HuH-7 (cell line): ENCODE measurements around the gene GRAPL.
"Not testable (repeated sequence)": the region's sequence is repeated elsewhere in the genome, so short reads cannot be mapped to it uniquely, and the experiment has no call there.

Experiments
- DNase-seq: peaks from one replicate; pipeline ENCODE4 v3.0.0; 2011; ENCODE audit warnings: low spot score

GRAPL gene

DNA sequence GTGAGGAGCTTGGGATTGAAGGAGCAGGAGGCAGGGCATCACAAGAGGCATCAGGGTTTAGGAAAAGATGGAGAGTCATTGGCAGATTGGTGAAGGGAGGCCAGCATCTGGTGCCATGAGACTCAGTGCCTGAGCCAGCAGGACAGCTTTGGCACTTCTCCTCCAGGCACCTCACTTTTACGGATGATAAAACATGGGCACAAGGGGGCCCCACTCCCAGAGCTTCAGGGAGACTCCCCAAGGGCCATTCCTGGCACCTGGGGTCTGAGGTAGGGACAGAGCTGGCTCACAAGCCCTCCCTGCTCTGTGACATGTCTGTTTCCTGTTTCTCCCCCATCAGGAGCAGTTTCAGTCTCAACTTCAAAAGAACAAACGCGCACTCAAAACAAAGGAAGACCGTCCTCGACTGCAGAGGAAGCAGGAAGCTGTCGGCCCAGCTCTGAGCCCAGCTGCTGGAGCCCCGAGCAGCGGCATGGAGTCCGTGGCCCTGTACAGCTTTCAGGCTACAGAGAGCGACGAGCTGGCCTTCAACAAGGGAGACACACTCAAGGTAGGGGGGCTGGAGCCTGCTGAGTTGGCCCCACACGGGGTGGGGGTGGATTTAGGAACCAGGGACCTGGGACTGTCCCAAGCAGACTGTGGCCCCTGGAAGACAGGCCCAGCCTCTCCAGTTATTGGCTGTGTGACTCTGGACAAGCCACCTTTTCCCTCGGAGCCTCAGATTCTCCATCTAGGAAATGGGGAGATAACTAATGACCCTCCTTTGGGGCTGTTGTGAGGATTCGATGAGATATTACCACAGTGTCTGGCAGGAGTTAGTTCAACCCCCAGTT lies at the start of gene GRAPL:
TSS of gene GRAPL (plus strand) at position 442 of the 833 bp plus-strand sequence. CDS start at position 473, 31 bp downstream.
- DNase-seq, result not testable (repeated sequence)

DNA sequence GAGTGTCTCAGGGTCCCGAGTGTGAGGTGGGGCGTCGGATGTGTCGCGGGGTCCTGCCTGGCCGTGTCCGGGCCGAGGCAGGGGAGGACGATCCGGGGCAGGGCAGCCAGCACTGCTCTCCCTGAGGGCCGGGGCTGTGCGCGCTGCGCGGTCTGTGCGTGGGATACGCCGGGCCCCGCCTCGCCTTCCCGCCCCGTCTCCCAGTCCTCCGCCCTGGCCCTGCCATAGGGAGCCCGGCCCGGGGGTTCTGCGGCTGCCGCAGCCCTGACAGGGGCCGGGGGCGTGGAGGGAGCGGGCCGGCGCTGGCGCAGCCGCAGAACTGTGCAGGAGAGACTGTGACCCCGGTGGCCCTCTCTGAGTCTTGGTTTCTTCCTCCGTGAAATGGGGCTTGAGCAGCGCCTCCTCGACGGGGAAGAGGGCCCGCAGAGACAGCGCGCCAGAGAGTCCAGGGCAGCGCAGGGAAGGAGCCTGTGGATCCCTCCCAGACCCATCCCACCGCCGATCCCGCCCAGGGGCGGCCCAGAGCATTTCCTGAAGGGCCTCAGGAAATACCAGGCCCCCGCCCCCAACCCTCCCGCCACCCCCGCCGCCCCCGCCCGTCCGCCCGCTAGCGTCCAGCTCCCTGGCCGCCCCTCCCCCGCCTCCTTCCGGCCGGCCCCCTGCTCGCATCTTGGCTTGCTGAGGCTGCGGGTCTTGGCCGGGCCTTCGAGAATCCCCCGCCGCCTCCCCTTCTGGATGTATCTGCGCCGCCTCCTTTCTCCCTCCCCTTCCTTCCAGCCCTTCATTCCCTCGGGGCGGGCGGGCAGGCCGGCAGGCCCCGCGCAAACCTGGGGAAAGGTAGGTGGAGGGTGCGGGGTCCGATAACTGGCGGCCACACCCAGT lies 38.3 kb upstream of the GRAPL start:
- not testable (repeated sequence) for DNase-seq

DNA sequence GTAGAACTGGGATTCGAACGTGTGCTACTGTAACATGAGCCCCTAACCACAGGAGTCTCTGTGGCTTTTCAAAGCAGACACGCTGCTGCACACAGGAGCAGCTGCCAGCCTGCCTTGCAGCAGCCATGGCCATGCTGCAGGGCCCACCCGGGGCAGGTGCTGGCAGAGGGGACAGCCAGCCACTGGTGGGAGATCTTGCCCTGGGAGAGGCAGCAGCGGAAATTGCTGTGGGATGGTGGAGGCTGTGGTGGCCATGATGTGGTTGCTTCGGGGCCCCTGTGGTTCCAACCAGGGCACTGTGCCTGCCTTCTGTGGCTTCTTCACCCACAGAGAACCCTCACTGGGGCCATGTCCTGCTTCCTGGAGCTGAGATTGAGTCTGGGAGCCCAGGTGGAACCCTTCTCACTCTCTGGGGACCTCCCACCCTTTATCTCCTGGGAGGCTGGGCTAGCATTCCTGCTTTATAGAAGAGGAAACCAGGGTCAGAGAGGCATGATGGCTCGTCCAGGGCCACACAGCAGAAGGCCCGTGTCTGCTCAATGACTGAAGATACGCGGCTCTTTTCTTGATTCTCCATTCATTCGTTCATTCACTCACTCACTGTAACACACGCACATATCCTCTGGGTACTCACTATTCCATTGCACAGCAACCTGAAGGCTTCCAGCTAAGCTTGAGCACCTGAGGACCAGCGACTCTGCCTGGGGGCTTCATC lies 37.2 kb upstream of the GRAPL start:
- DNase-seq, result not testable (repeated sequence)

DNA sequence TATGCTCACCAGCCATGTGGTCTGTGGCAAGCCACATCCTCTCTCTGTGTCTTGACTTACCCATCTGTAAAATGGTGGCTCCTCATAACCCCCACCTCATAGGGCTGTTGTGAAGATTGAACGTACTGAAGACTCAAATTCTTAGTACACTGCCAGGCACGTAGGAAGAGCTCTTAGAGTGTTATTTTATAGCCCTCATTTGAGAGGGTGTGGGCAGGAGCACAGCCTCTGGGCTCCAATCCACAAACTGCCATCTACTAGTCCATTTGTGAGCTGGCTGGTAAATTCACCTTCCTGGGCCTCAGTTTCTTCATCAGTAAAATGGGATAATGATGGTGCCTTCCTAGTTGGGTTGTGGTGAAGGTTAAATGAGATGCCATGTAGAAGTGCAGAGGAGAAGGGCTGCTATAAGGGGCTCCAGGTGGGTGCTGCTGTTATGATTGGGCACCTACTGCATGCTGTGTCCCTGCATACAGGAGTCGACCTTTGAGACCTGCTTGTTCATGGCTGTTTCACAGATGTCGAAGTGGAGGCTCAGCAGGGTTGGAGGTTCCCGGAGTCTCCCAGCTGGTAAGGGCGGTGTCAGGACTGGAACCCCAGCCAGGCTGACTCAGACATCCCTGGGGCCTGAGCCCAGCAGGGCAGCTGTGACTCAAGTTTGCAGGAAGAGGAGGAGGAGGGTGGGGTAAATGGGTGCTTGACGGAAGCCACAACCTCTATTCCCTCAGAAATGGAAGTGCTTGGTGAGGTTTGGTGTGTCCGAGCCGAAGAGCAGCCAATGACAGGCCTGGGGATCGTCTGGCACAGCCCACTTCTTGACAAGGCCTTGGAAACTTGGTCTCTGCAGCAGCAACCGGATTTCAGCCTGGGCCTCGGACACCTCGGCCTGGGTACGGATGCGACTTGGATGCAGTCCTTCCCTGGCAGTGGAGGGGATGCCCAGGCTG lies 34.4 kb upstream of the GRAPL start:
- DNase-seq, result not testable (repeated sequence)

DNA sequence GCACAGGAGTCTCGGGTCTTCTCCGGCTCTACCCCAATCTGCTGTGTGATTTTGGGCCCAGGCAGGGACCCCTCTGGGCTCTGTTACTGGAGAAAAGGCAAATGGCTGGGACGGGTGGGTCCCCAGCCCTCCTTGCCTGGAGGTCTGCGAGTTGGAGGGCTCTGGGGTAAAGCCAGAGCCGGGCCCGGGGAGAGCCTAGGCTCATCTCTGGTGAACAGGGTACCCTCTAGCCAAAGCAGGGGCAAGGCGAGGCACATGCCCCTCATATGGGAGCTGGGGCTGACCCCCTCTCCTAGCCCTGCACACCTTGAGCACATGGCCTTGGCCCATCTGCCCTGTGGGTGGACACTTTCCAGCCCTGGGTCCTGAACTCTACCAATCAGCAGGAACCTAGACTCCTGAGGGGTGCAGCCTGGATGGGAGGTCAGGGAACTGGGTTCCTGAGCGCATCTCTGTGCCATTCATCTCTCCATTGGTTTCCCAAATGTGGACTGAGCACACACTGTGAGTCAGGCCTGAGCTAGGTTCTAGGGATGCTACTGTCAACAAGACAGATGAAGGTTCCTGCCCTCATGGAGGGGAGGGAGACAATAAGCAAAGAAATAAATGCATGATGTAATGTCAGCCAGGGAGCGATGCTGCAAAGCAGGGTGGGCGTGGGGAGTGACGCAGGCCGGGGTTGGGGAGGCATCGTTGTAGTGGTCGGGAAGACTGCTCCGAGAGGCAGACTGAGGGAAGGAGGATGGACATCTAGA lies 33.5 kb upstream of the GRAPL start:
- DNase-seq, result not testable (repeated sequence)

DNA sequence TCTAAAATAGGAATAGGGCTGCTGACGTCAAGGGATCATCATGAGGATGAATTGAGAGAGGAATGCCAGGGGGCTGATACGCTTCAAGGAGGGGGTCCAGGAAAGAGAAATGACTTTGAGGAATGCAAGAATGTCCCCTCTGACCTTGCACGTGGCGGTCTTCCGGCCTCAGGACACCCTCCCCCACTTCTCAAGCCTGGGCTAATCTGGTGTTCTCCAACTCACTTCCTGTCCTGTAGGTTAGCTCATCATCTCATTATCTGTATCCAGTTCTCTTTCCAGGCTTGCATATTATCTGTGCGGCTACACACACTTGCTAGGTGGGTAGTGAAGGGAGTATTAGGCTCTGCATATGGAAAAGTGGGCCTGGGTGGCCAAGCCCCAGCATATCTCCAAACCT lies 18.9 kb upstream of the GRAPL start:
- not testable (repeated sequence) for DNase-seq

DNA sequence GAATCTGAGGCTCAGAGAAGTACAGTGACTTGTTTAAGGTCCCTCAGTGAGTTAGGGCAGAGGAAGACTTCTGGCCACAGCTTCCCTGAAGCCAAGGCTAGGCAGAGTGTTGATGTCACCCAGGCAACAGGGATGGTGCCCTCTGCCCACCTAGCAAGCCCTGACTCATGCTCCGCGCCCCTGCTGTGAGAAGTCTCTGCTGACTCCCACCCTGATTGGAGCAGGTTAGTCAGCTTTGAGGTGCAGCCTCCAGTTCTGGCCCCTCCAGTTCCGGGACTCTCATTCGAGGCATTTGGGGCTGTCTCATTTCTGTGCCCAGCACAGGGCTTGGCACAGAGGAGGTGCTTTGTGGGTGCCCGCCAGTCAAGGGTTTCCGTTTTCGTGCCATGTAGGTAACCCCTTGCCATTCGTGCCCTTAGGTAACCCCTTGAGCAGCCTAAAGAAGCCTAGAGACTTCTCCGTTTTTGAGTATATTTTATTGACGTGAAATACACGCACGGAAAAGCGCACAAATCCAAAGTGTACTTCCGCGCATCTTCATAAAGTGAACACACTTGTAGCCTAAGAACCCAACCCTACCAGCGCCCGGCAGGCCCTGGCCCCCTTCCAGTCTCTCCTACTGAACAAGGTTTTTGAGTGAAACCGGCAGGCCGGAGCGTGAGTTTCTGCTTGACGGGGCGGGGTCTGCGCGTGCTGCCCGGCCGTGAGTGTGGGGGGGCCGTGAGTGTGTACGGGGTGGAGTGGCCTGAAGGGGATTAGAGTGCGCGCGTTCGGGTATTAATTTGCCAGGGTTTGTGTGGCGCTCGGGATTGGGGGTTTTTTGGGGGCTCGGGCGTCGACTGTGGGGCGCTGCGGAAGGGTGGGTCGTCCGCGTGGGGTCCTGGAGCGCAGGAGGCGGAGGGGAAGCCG lies 16.9 kb upstream of the GRAPL start:
- not testable (repeated sequence) for DNase-seq

DNA sequence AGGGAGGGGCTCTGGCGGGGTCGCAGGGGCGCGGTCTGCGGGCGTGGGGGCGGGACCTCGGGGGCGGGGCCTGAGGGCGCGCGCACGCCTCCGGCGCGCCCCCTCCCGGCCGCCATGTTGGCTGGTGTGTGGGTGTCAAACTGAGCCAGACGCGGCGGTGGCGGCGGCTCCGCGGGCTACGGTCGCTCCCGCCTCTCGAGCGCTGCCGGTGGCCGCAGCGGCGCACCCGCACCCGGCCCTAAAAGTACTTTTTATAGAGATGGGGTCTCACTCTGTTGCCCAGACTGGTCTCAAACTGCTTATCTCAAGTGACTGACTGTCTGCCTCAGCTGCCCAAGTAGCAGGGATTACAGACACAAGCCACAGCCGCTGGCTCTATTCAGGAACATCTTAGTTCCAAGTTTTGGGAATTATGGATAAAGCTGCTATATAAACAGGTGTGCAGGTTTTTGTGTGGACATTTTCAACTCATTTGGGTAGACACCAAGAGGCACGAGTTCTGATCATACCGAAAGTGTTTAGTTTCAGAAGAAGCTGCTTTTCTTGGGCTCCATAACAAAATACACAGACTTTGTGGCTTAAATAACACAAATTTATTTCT lies 16.2 kb upstream of the GRAPL start:
- DNase-seq, result not testable (repeated sequence)

DNA sequence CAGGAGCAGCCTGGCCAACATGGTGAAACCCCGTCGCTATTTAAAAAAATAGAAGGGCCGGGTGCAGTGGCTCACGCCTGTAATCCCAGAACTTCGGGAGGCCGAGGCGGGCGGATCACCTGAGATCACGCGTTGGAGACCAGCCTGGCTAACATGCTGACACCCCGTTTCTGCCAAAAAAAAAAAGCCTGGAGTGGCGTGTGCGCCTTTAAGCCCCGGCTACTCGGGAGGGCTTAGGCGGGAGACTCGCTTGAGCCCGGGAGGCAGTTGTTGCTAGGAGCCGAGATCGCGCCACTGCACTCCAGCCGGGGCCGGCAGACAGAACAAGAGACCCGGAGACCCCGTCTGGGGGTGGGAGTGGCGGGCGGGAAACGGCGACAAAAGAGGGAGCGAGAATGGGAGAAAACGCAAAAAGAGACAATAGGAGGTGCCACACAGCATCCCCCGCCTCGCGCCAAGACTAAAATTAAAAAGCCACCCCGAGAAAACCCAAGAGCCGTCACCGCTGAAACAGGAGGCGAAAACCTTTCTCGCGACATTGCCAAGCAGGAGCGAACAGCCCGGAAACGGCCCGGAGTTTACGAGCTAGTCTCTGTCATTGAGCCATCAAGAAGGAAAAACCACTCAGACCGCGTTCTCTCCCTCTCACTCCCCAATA lies 15.5 kb upstream of the GRAPL start:
- DNase-seq, result not testable (repeated sequence)

DNA sequence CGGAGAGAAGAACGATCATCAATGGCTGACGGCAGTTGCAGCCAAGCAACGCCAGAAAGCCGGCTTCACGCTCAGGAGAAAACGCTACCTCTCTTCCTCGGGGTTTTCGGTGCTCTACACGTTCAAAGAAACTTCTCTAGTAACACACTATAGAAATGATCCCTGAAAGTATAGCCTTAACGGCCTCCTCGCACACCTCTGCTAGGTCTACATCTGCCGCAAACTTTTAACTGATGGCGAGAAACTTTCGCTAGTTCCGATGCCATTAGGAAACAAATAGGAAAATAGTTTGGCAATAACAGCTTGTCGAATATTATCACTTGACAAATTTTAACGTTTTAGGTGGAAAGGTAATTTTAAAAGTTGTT lies 14.9 kb upstream of the GRAPL start:
- not testable (repeated sequence) for DNase-seq

DNA sequence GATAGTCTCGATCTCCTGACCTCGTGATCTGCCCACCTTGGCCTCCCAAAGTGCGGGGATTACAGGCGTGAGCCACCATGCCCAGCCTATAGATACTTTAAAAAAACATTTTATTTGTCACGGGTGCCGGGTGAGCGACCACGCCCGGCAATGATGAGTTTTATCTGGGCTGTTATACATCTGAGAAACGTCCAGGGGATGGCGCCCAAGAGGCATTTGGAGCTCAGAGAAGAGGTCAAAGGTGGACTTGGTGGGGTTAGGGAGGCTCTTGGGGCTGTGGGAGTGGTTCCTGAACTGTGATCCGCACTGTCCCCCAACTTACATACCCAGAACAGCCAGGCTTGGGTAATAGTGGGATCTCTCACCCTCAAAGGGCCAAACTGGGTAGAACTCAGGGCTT lies 8.7 kb upstream of the GRAPL start:
- DNase-seq, result not testable (repeated sequence)

DNA sequence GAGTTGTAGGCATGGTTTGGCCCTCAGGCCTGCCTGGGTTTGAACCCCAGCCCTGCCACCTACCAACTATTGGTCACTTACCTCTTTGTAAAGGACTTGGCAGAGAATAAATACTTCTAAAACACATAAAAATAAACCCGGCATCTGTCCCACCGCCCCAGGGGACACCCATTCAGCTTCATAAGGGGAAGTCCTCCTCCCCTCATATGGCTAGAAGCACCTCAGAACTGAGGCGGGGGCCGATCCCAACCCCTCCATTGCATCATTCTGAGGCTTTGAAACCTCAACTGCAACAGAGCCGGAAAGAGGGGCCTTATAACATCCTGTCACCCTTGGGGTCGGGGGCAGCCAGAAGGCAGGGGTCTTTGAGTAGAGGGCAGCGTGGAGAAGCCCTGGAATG lies 2.1 kb upstream of the GRAPL start:
- not testable (repeated sequence) for DNase-seq

DNA sequence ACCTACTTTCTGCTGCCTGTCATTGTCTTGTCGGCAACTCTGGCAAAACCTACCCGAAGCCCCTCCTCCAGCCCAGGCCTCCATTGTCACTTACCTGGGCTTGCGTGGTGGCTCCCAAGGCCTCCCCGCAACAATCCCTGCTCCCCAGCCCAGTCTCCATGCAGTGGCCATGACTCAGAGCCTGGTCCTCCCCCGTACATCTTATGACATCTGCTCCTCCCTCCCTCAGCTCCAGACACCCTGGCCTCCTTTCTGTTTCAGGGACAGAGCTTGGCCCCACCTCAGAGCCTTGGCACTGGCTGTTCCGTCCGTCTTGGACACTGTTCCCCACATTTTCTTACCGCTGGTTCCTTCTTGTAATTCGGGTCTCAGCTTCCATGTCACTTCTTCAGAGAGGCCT lies 2.1 kb downstream of the GRAPL start:
- DNase-seq, result not testable (repeated sequence)

DNA sequence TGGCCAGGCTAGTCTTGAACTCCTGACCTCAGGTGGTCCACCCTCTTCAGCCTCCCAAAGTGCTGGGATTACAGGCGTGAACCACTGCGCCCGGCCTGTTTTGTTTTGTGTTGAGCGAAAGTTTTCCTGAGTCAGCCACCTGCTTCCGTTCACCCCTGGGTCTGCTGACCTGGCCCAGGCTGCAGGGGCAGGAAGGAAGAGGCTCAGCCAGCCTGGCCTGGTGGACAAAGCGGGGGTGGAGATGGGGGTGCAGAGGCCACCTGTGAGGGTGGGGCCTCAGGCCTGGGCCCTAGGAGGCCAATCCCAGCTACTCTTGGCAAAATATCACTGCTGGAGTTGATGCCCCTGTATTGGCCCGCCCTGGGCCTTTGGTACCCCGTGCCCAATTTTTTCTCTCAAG lies 3.7 kb downstream of the GRAPL start:
- not testable (repeated sequence) for DNase-seq

DNA sequence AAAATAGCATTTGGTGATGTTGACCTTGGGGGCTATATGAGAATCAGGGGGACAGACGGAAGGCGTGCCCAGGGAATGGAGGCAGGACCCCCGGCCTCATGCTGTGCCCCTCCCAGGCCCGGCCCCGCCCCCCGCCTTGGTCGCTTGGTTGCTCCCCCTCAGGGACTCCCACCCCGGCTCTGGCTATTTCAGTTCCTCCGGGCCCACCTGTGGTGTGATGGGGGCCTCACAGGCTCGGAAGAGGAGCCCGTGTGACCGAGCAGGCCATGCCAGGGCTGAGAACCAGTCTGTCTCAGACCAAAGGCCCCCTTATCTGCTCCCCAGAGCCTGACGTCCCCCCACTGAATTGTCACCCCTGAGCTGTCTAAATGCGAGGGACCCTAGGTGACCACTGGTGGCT lies 4.4 kb downstream of the GRAPL start:
- DNase-seq, result not testable (repeated sequence)

DNA sequence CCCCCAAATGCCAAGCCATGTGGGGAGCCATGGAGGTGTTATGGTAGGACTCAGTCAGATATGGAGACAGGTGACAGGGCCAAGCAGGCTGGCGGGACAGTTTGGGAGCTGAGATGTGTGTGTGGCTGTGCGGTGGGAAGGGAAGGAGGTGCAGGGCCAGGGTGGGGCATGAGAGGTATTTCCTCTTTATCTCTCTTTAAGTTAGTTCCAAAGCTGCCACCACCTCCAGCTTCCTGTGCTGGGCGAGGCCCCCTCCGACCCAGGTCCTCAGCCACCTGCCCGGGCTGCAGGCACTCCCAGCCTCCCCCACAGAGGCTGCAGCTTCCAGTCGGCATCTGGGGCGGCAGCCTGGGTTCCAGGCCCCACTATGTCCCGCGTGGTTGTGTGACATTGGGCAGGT lies 6.4 kb downstream of the GRAPL start:
- DNase-seq, result not testable (repeated sequence)

DNA sequence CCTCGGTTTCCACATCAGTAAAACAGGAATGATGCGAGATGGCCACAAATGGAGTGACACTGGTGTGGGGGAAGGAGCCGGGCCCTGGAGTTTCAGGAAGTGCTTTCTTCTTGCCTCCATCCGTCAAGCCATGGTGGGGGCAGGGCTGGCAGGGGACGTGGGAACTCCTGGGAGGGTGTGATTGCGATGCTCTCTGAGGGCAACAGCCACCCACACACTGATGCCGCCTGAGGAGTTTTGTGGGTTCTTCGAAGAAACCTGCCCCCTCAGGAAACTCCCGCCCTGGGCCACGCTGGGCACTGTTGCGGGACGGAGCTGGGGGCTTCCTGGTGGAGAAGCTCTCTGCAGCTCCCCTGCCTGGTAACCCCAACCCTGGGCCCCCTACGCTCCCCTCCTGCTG lies 8.0 kb downstream of the GRAPL start:
- DNase-seq, result not testable (repeated sequence)

DNA sequence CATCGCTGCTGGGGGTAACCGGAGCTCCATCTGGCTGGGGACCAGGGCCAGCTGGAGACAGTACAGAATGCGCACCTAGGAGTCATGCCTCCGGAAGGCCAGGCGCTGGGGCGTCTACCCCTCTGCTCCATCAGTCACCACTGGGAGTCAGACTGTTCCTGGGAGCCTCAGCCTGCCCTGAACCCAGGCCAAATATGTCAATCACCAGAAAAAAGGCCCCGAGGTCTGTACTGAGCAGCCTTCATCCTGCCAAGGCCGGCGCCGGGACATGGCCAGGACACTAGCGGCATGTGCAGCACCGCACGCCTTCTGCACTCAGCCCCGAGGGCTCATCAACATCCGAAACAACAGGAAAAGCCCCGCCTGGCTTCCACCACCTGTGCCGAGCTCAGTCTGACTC lies 8.7 kb downstream of the GRAPL start:
- DNase-seq, result not testable (repeated sequence)
